ENCODE results near the gene NR5A1. TPM values are rescaled to one million over a fixed set of nuclear protein-coding genes. Genes with fewer than 3 reads are reported as not detected.

Gene NR5A1
- polyA plus RNA-seq, 2 of the 4 experiments (the other 2 are of a cell fraction) = not detected

DNA sequence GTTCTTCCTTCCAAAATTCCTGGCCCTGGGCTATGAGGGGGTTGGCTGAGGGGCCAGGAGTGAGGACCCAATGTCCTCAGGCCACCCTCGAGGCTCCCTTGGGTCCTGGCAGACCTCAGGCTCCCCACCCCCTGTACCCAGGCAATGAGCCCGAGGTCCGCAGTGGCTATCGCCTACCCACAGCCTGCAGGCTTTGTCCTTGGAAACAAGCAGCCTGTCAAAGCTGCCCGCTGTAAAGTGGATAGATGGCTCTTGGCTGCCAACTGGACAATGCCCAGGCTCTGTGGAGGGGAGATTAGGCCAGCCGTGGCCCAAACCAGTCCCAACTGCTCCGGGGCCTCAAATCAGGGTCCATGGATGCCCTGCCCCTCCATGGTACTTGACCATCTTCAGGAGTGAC, 59.2 kb downstream of the NR5A1 start (continued):
- TF ChIP-seq, protein P1, sequence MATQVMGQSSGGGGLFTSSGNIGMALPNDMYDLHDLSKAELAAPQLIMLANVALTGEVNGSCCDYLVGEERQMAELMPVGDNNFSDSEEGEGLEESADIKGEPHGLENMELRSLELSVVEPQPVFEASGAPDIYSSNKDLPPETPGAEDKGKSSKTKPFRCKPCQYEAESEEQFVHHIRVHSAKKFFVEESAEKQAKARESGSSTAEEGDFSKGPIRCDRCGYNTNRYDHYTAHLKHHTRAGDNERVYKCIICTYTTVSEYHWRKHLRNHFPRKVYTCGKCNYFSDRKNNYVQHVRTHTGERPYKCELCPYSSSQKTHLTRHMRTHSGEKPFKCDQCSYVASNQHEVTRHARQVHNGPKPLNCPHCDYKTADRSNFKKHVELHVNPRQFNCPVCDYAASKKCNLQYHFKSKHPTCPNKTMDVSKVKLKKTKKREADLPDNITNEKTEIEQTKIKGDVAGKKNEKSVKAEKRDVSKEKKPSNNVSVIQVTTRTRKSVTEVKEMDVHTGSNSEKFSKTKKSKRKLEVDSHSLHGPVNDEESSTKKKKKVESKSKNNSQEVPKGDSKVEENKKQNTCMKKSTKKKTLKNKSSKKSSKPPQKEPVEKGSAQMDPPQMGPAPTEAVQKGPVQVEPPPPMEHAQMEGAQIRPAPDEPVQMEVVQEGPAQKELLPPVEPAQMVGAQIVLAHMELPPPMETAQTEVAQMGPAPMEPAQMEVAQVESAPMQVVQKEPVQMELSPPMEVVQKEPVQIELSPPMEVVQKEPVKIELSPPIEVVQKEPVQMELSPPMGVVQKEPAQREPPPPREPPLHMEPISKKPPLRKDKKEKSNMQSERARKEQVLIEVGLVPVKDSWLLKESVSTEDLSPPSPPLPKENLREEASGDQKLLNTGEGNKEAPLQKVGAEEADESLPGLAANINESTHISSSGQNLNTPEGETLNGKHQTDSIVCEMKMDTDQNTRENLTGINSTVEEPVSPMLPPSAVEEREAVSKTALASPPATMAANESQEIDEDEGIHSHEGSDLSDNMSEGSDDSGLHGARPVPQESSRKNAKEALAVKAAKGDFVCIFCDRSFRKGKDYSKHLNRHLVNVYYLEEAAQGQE (IDR thresholded peaks at IDR 0.05) = no peak
- TF ChIP-seq TFCP2L1 (CRISPR knock-in tag; IDR thresholded peaks at IDR 0.05) (no peak), RARB (CRISPR knock-in tag; IDR thresholded peaks at IDR 0.05) (no peak)

DNA sequence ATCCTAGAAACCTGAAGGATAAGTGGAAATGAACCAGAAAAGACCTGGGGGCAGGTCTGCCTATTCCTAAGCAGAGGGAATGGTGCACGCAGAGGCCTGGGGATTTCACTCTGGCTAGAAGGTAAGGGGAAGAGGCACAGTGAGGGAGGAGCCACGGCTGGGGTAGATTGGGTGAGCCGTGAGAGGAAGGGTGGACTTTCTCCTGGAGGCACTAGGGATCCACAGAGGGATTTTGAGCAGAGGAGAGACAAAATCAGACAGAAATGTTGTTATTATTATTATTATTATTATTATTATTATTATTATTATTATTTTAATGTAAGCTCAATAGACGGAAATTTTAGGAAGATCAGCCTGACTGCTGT, 59.9 kb downstream of the NR5A1 start:
- Histone ChIP-seq H3K27ac (no peak overlapping the region), H3K4me3 (no peak overlapping the region), H3K4me2 (no peak overlapping the region), H3K4me1 (no peaks in the 10 kb centered on the region; the same call in 2 of the 3 replicates), H3K9me3 (no peaks in the 10 kb centered on the region; the same call in 2 of the 3 replicates)
- DNase-seq (ENCODE audit: low read depth in 1 of 2, low spot score in 1 of 2) (no peak), FAIRE-seq (no peak), ATAC-seq (no peak)
- TF ChIP-seq HEYL (CRISPR knock-in tag; IDR thresholded peaks at IDR 0.05) (no peak), JUNB (IDR thresholded peaks at IDR 0.05) (no peak), TFCP2L1 (CRISPR knock-in tag; IDR thresholded peaks at IDR 0.05) (no peak), ZNF302 (CRISPR knock-in tag; IDR thresholded peaks at IDR 0.05) (no peak), FOSB (CRISPR knock-in tag; IDR thresholded peaks at IDR 0.05) (no peak)
- TF ChIP-seq, protein P2, sequence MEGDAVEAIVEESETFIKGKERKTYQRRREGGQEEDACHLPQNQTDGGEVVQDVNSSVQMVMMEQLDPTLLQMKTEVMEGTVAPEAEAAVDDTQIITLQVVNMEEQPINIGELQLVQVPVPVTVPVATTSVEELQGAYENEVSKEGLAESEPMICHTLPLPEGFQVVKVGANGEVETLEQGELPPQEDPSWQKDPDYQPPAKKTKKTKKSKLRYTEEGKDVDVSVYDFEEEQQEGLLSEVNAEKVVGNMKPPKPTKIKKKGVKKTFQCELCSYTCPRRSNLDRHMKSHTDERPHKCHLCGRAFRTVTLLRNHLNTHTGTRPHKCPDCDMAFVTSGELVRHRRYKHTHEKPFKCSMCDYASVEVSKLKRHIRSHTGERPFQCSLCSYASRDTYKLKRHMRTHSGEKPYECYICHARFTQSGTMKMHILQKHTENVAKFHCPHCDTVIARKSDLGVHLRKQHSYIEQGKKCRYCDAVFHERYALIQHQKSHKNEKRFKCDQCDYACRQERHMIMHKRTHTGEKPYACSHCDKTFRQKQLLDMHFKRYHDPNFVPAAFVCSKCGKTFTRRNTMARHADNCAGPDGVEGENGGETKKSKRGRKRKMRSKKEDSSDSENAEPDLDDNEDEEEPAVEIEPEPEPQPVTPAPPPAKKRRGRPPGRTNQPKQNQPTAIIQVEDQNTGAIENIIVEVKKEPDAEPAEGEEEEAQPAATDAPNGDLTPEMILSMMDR (IDR thresholded peaks at IDR 0.05) = no peak
- TF ChIP-seq, protein P3, sequence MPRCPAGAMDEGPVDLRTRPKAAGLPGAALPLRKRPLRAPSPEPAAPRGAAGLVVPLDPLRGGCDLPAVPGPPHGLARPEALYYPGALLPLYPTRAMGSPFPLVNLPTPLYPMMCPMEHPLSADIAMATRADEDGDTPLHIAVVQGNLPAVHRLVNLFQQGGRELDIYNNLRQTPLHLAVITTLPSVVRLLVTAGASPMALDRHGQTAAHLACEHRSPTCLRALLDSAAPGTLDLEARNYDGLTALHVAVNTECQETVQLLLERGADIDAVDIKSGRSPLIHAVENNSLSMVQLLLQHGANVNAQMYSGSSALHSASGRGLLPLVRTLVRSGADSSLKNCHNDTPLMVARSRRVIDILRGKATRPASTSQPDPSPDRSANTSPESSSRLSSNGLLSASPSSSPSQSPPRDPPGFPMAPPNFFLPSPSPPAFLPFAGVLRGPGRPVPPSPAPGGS (IDR thresholded peaks at IDR 0.05) = no peak
- ChIA-PET POLR2A (no interaction called here), CTCF (interaction anchor here (1.6 to 2.8 kb wide), 2 partner anchors 16 to 28 kb away, joined by 5 to 6 read pairs; no protein-coding TSS in a partner anchor)
- 80% methylated on average over 4 of the region's 4 CpGs for WGBS (ENCODE audit: missing lambda C conversion rate)

DNA sequence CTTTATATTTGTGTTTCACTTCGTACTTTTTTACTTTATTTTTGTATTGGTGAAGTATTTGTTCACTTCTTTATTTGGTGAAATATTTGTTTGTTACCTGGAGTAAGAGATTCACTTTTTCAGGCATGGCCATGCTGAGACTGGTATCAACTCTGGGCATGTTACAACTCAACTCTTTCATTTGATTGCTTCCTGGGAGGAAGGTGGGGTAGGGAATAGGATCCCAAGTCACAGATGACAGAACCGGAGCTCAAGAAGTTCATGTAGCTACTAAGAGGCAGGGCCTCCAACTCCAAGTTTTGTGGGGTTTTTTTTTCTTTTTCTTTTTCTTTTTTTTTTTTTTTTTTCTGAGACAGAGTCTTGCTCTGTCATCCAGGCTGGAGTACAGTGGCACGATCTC, 63.0 kb downstream of the NR5A1 start:
- ATAC-seq (no peak), FAIRE-seq (no peak)
- no peak overlapping the region for H3K27ac ChIP-seq
- no peak for TF ChIP-seq ESRRA (IDR thresholded peaks at IDR 0.05; ENCODE audit: borderline replicate concordance, low read length)
- TF ChIP-seq NFE2L2 (conservative IDR thresholded peaks at IDR 0.05; ENCODE audit: low read length) = no peak
- TF ChIP-seq, protein P4, sequence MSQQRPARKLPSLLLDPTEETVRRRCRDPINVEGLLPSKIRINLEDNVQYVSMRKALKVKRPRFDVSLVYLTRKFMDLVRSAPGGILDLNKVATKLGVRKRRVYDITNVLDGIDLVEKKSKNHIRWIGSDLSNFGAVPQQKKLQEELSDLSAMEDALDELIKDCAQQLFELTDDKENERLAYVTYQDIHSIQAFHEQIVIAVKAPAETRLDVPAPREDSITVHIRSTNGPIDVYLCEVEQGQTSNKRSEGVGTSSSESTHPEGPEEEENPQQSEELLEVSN (IDR thresholded peaks at IDR 0.05; ENCODE audit: borderline replicate concordance, low read depth) = no peak
- no peak for TF ChIP-seq CBX2 (IDR thresholded peaks at IDR 0.05; ENCODE audit: borderline replicate concordance, low read depth)
- no peak for TF ChIP-seq SREBF2 (IDR thresholded peaks at IDR 0.05)
- TF ChIP-seq, protein P1 (IDR thresholded peaks at IDR 0.05) = no peak
- TF ChIP-seq RARB (CRISPR knock-in tag; IDR thresholded peaks at IDR 0.05) = no peak
- no peak for TF ChIP-seq FOSB (CRISPR knock-in tag; IDR thresholded peaks at IDR 0.05)
- no peak for TF ChIP-seq CHD4 (IDR thresholded peaks at IDR 0.05; ENCODE audit: borderline replicate concordance)
- no peak for TF ChIP-seq HDAC2 (IDR thresholded peaks at IDR 0.05)
- no peak for TF ChIP-seq KDM5A (IDR thresholded peaks at IDR 0.05)
- TF ChIP-seq, protein P3 (IDR thresholded peaks at IDR 0.05) = no peak
- no peak for TF ChIP-seq RNF2 (IDR thresholded peaks at IDR 0.05; ENCODE audit: borderline replicate concordance, low read depth)
- TF ChIP-seq, protein P5, sequence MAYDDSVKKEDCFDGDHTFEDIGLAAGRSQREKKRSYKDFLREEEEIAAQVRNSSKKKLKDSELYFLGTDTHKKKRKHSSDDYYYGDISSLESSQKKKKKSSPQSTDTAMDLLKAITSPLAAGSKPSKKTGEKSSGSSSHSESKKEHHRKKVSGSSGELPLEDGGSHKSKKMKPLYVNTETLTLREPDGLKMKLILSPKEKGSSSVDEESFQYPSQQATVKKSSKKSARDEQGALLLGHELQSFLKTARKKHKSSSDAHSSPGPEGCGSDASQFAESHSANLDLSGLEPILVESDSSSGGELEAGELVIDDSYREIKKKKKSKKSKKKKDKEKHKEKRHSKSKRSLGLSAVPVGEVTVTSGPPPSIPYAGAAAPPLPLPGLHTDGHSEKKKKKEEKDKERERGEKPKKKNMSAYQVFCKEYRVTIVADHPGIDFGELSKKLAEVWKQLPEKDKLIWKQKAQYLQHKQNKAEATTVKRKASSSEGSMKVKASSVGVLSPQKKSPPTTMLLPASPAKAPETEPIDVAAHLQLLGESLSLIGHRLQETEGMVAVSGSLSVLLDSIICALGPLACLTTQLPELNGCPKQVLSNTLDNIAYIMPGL (CRISPR knock-in tag; IDR thresholded peaks at IDR 0.05; ENCODE audit: borderline replicate concordance) = no peak

More for the DNA sequence above, 63.0 kb downstream of the NR5A1 start:
- POLR2A ChIA-PET = no interaction called here
- Histone ChIP-seq H3K9me3 (no peaks in the 10 kb centered on the region; the same call in 2 of the 3 replicates), H3K4me3 (no peak overlapping the region), H3K4me2 (no peak overlapping the region), H3K4me1 (no peaks in the 10 kb centered on the region)
- 65% methylated on average over 3 of the region's 3 CpGs for WGBS (ENCODE audit: missing lambda C conversion rate)
- CTCF ChIA-PET = interaction anchor here (2.8 kb wide), 1 partner anchor 19 kb away, joined by 5 read pairs; no protein-coding TSS in a partner anchor
- no peak for DNase-seq (ENCODE audit: low read depth in 1 of 2, low spot score in 1 of 2)

Data from A549 (cell line).